AG04450 (cell line): ENCODE results near the gene SRRD. TPM values are rescaled to one million over a fixed set of nuclear protein-coding genes. Genes with fewer than 3 reads are reported as not detected.

ENCODE experiments used
- CTCF ChIA-PET: fragments of 300-600, 350-600 bp; formaldehyde crosslinking; extraction: SDS; loops from one replicate; lab custom pipeline; 2022; ENCODE audit warnings: antibody characterized with exemption, inconsistent platforms; lab: Charles Lee
- POLR2A ChIA-PET: fragments of 350-600 bp; formaldehyde crosslinking; extraction: SDS; loops from one replicate; lab custom pipeline; 2021; ENCODE audit warnings: antibody characterized with exemption, inconsistent platforms; lab: Yijun Ruan, JAX
- DNase-seq: peaks from one replicate; pipeline ENCODE4 v3.0.0-alpha.2; 2011; ENCODE audit warnings: low read depth, low spot score
- H3K27ac ChIP-seq: one replicate; pipeline ENCODE4 v1.5.1; 2012; ENCODE audit warnings: low read depth, low read length, control low read depth
- H3K27me3 ChIP-seq: one replicate; pipeline ENCODE4 v1.6.0; 2012; ENCODE audit warnings: low read length; ENCODE audit not compliant: control insufficient read depth, insufficient read depth
- H3K4me3 ChIP-seq: 2 replicates; pipeline ENCODE4 v1.5.1; 2011; ENCODE audit warnings: mild to moderate bottlenecking, low read depth, low read length, control low read depth
- H3K9me3 ChIP-seq: 2 replicates; pipeline ENCODE4 v1.5.1; 2012; ENCODE audit warnings: low read length; ENCODE audit not compliant: control insufficient read depth, insufficient read depth
- CTCF ChIP-seq: IDR thresholded peaks from 2 replicates; pipeline ENCODE4 v1.5.1; 2011; ENCODE audit warnings: low read depth, low read length, control low read depth, inconsistent platforms
- polyA plus RNA-seq: library from polyadenylated mRNA; depleted of rRNA; stranded (reverse); fragments of >200 nt; gene quantifications from 2 replicates; pipeline ENCODE4 v1.2.3, GENCODE V29; 2011

Gene SRRD
- polyA plus RNA-seq, 1 experiment: 38.5 TPM

GRCh38 chr22:26480611-26480932 lies 3.1 kb upstream of the SRRD start:
- Histone ChIP-seq H3K27ac (no peak overlapping the region), H3K27me3 (no peaks in the 10 kb centered on the region), H3K9me3 (no peaks in the 10 kb centered on the region), H3K4me3 (no peak overlapping the region)
- DNase-seq: no peak
- CTCF ChIA-PET: interaction anchor here (0.9 to 1.9 kb wide), 4 partner anchors 18 to 191 kb away, joined by 3 to 6 read pairs (median 4); no protein-coding TSS in a partner anchor
- POLR2A ChIA-PET: no interaction called here
- no peak for TF ChIP-seq CTCF

- H3K27ac ChIP-seq: no peak overlapping the region
- no peak for DNase-seq
- ChIA-PET POLR2A (no interaction called here), CTCF (interaction anchor here (1.0 to 1.9 kb wide), 4 partner anchors 21 to 191 kb away, joined by 3 to 6 read pairs (median 4); no protein-coding TSS in a partner anchor)
- H3K4me3 ChIP-seq: no peak overlapping the region
- TF ChIP-seq CTCF: no peak
- H3K9me3 ChIP-seq: no peaks in the 10 kb centered on the region
- no peaks in the 10 kb centered on the region for H3K27me3 ChIP-seq
Observed at GRCh38 chr22:26481112-26481693, 2.5 kb upstream of the SRRD start.

GRCh38 chr22:26481694-26482093 lies 2.0 kb upstream of the SRRD start:
- no peak overlapping the region for H3K27ac ChIP-seq
- DNase-seq: no peak
- H3K27me3 ChIP-seq: no peaks in the 10 kb centered on the region
- CTCF ChIA-PET: interaction anchor here (1.0 to 1.9 kb wide), 4 partner anchors 20 to 190 kb away, joined by 3 to 6 read pairs (median 4); no protein-coding TSS in a partner anchor
- no peak overlapping the region for H3K4me3 ChIP-seq
- no peak for TF ChIP-seq CTCF
- H3K9me3 ChIP-seq: no peaks in the 10 kb centered on the region
- POLR2A ChIA-PET: interaction anchor here (0.5 kb wide), 1 partner anchor 117 kb away, joined by 6 read pairs; no protein-coding TSS in a partner anchor

GRCh38 chr22:26482161-26482560 lies 1.5 kb upstream of the SRRD start:
- Histone ChIP-seq H3K27ac (no peak overlapping the region), H3K27me3 (no peaks in the 10 kb centered on the region), H3K4me3 (no peak overlapping the region), H3K9me3 (no peaks in the 10 kb centered on the region)
- no peak for DNase-seq
- POLR2A ChIA-PET: interaction anchor here (0.5 kb wide), 1 partner anchor 118 kb away, joined by 6 read pairs; no protein-coding TSS in a partner anchor
- TF ChIP-seq CTCF: no peak
- CTCF ChIA-PET: interaction anchor here (1.1 kb wide), 3 partner anchors 20 to 183 kb away, joined by 3 to 4 read pairs (median 3); no protein-coding TSS in a partner anchor

GRCh38 chr22:26483043-26483438 lies 636 bp upstream of the SRRD start:
- POLR2A ChIA-PET: interaction anchor here (1.0 to 1.1 kb wide), 3 partner anchors 11 to 68 kb away, joined by 4 to 8 read pairs (median 4); partner anchors contain the start of gene TFIP11
- Histone ChIP-seq H3K9me3 (no peaks in the 10 kb centered on the region), H3K27ac (peak overlapping the region; percentile 85), H3K27me3 (no peaks in the 10 kb centered on the region), H3K4me3 (peak overlapping the region; percentile 91)
- CTCF ChIA-PET: interaction anchor here (1.1 to 1.6 kb wide), 3 partner anchors 22 to 182 kb away, joined by 3 to 6 read pairs (median 3); no protein-coding TSS in a partner anchor
- TF ChIP-seq CTCF: no peak
- DNase-seq: no peak
